Naive B cell (primary cell): ENCODE data around the gene CASS4. TPM values are rescaled to one million over a fixed set of nuclear protein-coding genes. Genes with fewer than 3 reads are reported as not detected.
"Not testable (repeated sequence)": the region's sequence is repeated elsewhere in the genome, so short reads cannot be mapped to it uniquely, and the experiment has no call there.

Experiments used
- ATAC-seq, 2 donors: fragments of 150-1000 bp; cut with Tn5 transposase; 2 replicates each; pipeline ENCODE4 v1.10.0; 2021; ENCODE audit warnings: low read depth in 2 of 2, mild to moderate bottlenecking in 2 of 2, moderate library complexity in 2 of 2
- DNase-seq: peaks from one replicate; pipeline ENCODE4 v3.0.0; 2022
- H3K27ac Mint-ChIP-seq, 6 donors: one replicate each; pipeline ENCODE4 v1.8.0; 2020 to 2022; ENCODE audit warnings: mild to moderate bottlenecking in 6 of 6, mixed read lengths in 6 of 6, moderate library complexity in 5 of 6, inconsistent platforms in 2 of 6
- H3K27me3 Mint-ChIP-seq, 3 donors: one replicate each; pipeline ENCODE4 v1.8.0; 2021 to 2022; ENCODE audit warnings: mixed read lengths in 3 of 3, mild to moderate bottlenecking in 1 of 3
- H3K36me3 Mint-ChIP-seq, 2 donors: one replicate each; pipeline ENCODE4 v1.8.0; 2020 to 2022; ENCODE audit warnings: mixed read lengths in 2 of 2, inconsistent platforms in 1 of 2, mild to moderate bottlenecking in 1 of 2
- H3K4me1 Mint-ChIP-seq, 3 donors: one replicate each; pipeline ENCODE4 v1.8.0; 2020 to 2022; ENCODE audit warnings: mixed read lengths in 3 of 3, inconsistent platforms in 1 of 3, mild to moderate bottlenecking in 1 of 3, moderate library complexity in 1 of 3
- H3K4me3 Mint-ChIP-seq, 8 donors: one replicate each; pipeline ENCODE4 v1.8.0; 2020 to 2022; ENCODE audit warnings: mild to moderate bottlenecking in 8 of 8, mixed read lengths in 8 of 8, moderate library complexity in 8 of 8, inconsistent platforms in 2 of 8
- H3K9me3 Mint-ChIP-seq, 7 donors: one replicate each; pipeline ENCODE4 v1.8.0; 2020 to 2022; ENCODE audit warnings: mixed read lengths in 7 of 7, mild to moderate bottlenecking in 5 of 7, inconsistent platforms in 2 of 7, moderate library complexity in 1 of 7
- polyA plus RNA-seq, 6 donors: library from polyadenylated mRNA; unstranded; fragments of 300-500 nt; fragmentation: Illumina TruSeq; gene quantifications; one replicate each; pipeline ENCODE4 v1.2.3, GENCODE V29; 2021; ENCODE audit warnings: low read depth in 6 of 6

CASS4 gene
- polyA plus RNA-seq, 6 donors from 2014 or later = 0.20 to 0.46 (median 0.28) TPM; not detected in 2

GRCh38 chr20:56383334-56383733 is 28.7 kb upstream of the CASS4 start:
- Mint-ChIP-seq H3K36me3 (peaks cover 0 to 7% of the 10 kb centered on the region in 2 donors), H3K27ac (peak overlapping the region in 1 of 6 donors; percentile 60), H3K27me3 (no peaks in the 10 kb centered on the region), H3K4me3 (peak overlapping the region in 1 of 8 donors; percentile 72), H3K9me3 (no peaks in the 10 kb centered on the region), H3K4me1 (no peaks in the 10 kb centered on the region)
- no peak for ATAC-seq
- no peak for DNase-seq

- Mint-ChIP-seq H3K27ac (no peak overlapping the region), H3K4me3 (no peak overlapping the region), H3K9me3 (no peaks in the 10 kb centered on the region), H3K27me3 (no peaks in the 10 kb centered on the region), H3K36me3 (peaks cover 7 to 13% of the 10 kb centered on the region in 2 donors), H3K4me1 (no peaks in the 10 kb centered on the region)
- DNase-seq (no peak), ATAC-seq (no peak)
These were observed 26.9 kb upstream of the CASS4 start for GRCh38 chr20:56385130-56385529.

GRCh38 chr20:56386219-56386618 is 25.8 kb upstream of the CASS4 start:
- H3K36me3 Mint-ChIP-seq = peaks cover 7 to 14% of the 10 kb centered on the region in 2 donors
- no peaks in the 10 kb centered on the region for H3K27me3 Mint-ChIP-seq
- no peak overlapping the region for H3K27ac Mint-ChIP-seq

GRCh38 chr20:56388882-56389281 is 23.2 kb upstream of the CASS4 start:
- peaks cover 10 to 15% (median 12%) of the 10 kb centered on the region in 3 donors for H3K4me1 Mint-ChIP-seq
- DNase-seq = no peak
- H3K9me3 Mint-ChIP-seq = no peaks in the 10 kb centered on the region
- H3K36me3 Mint-ChIP-seq = peaks cover 7 to 14% of the 10 kb centered on the region in 2 donors
- H3K4me3 Mint-ChIP-seq = peak overlapping the region in 1 of 8 donors; percentile 27
- peak overlapping the region in 3 of 6 donors; percentile 20 to 77 (median 59) for H3K27ac Mint-ChIP-seq
- ATAC-seq = no peak
- no peaks in the 10 kb centered on the region for H3K27me3 Mint-ChIP-seq

More at GRCh38 chr20:56386219-56386618, 25.8 kb upstream of the CASS4 start:
- no peak for DNase-seq
- peaks cover 0 to 4% (median 3%) of the 10 kb centered on the region in 3 donors for H3K4me1 Mint-ChIP-seq
- H3K9me3 Mint-ChIP-seq = no peaks in the 10 kb centered on the region
- H3K4me3 Mint-ChIP-seq = no peak overlapping the region
- no peak for ATAC-seq

GRCh38 chr20:56389807-56390206 is 22.3 kb upstream of the CASS4 start:
- peaks cover 7 to 14% of the 10 kb centered on the region in 2 donors for H3K36me3 Mint-ChIP-seq
- DNase-seq (no peak), ATAC-seq (no peak)
- H3K27me3 Mint-ChIP-seq = no peaks in the 10 kb centered on the region
- H3K4me1 Mint-ChIP-seq = peaks cover 12 to 22% (median 12%) of the 10 kb centered on the region in 3 donors
- H3K9me3 Mint-ChIP-seq = no peaks in the 10 kb centered on the region
- peak overlapping the region in 3 of 6 donors; percentile 29 to 49 (median 49) for H3K27ac Mint-ChIP-seq
- H3K4me3 Mint-ChIP-seq = peak overlapping the region in 3 of 8 donors; percentile 25 to 54 (median 42)

GRCh38 chr20:56390396-56390795 is 21.7 kb upstream of the CASS4 start:
- not testable (repeated sequence) for H3K9me3 Mint-ChIP-seq, ATAC-seq, H3K27me3 Mint-ChIP-seq, DNase-seq
- H3K4me1 Mint-ChIP-seq = peaks cover 12 to 25% (median 18%) of the 10 kb centered on the region in 3 donors
- H3K36me3 Mint-ChIP-seq = peaks cover 13 to 19% of the 10 kb centered on the region in 2 donors
- peak overlapping the region in 1 of 6 donors; percentile 49 for H3K27ac Mint-ChIP-seq
- H3K4me3 Mint-ChIP-seq = peak overlapping the region in 2 of 8 donors; percentile 5 to 41

- H3K4me3 Mint-ChIP-seq = peak overlapping the region in 1 of 8 donors; percentile 41
- DNase-seq = no peak
- no peak for ATAC-seq
- H3K27me3 Mint-ChIP-seq = no peaks in the 10 kb centered on the region
- peaks cover 12 to 25% of the 10 kb centered on the region in 2 donors for H3K36me3 Mint-ChIP-seq
- no peaks in the 10 kb centered on the region for H3K9me3 Mint-ChIP-seq
- peaks cover 12 to 26% (median 24%) of the 10 kb centered on the region in 3 donors for H3K4me1 Mint-ChIP-seq
- peak overlapping the region in 3 of 6 donors; percentile 15 to 95 (median 55) for H3K27ac Mint-ChIP-seq
These were observed 21.0 kb upstream of the CASS4 start for GRCh38 chr20:56391037-56391436.

GRCh38 chr20:56391596-56392131 is 20.4 kb upstream of the CASS4 start:
- H3K9me3 Mint-ChIP-seq = no peaks in the 10 kb centered on the region
- H3K36me3 Mint-ChIP-seq = peaks cover 8 to 27% of the 10 kb centered on the region in 2 donors

GRCh38 chr20:56392132-56392880 is 19.8 kb upstream of the CASS4 start, which contains the start of the genes AURKA and CSTF1:
Gene AURKA, minus strand, starts transcription at chr20:56392215. Its CDS starts 4,018 bp downstream, at chr20:56388197.
Gene CSTF1, plus strand, starts transcription at chr20:56392645. Its CDS starts 2,908 bp downstream, at chr20:56395553.
- DNase-seq (peak; percentile 99), ATAC-seq (peak; percentile 88 to 91)
- no peaks in the 10 kb centered on the region for H3K27me3 Mint-ChIP-seq
- H3K9me3 Mint-ChIP-seq = no peaks in the 10 kb centered on the region
- peaks cover 12 to 26% (median 24%) of the 10 kb centered on the region in 3 donors for H3K4me1 Mint-ChIP-seq
- peak within 1 kb of the TSS in 1 of 8 donors; percentile 41 for H3K4me3 Mint-ChIP-seq
- H3K27ac Mint-ChIP-seq = peak within 1 kb of the TSS in 4 of 6 donors; percentile 55 to 95 (median 76)
- peaks cover 8 to 33% of the 10 kb centered on the region in 2 donors for H3K36me3 Mint-ChIP-seq

More at GRCh38 chr20:56391596-56392131, 20.4 kb upstream of the CASS4 start:
- no peak overlapping the region for H3K4me3 Mint-ChIP-seq
- no peaks in the 10 kb centered on the region for H3K27me3 Mint-ChIP-seq
- H3K27ac Mint-ChIP-seq = peak overlapping the region in 3 of 6 donors; percentile 55 to 79 (median 64)
- ATAC-seq (peak; percentile 0 to 1), DNase-seq (no peak)
- H3K4me1 Mint-ChIP-seq = peaks cover 12 to 26% (median 24%) of the 10 kb centered on the region in 3 donors

- ATAC-seq = no peak
- H3K27me3 Mint-ChIP-seq = no peaks in the 10 kb centered on the region
- no peak overlapping the region for H3K4me3 Mint-ChIP-seq
- H3K9me3 Mint-ChIP-seq = no peaks in the 10 kb centered on the region
- peaks cover 8 to 35% of the 10 kb centered on the region in 2 donors for H3K36me3 Mint-ChIP-seq
- H3K4me1 Mint-ChIP-seq = peaks cover 12 to 26% (median 24%) of the 10 kb centered on the region in 3 donors
- H3K27ac Mint-ChIP-seq = peak overlapping the region in 2 of 6 donors; percentile 54 to 89
- no peak for DNase-seq
These were observed 19.1 kb upstream of the CASS4 start for GRCh38 chr20:56392881-56393482.

GRCh38 chr20:56393653-56394052 is 18.4 kb upstream of the CASS4 start:
- H3K27me3 Mint-ChIP-seq = no peaks in the 10 kb centered on the region
- peaks cover 8 to 36% of the 10 kb centered on the region in 2 donors for H3K36me3 Mint-ChIP-seq
- peak overlapping the region in 2 of 6 donors; percentile 44 to 67 for H3K27ac Mint-ChIP-seq
- no peak overlapping the region for H3K4me3 Mint-ChIP-seq
- ATAC-seq (no peak), DNase-seq (no peak)
- peaks cover 12 to 26% (median 24%) of the 10 kb centered on the region in 3 donors for H3K4me1 Mint-ChIP-seq
- H3K9me3 Mint-ChIP-seq = no peaks in the 10 kb centered on the region

GRCh38 chr20:56395166-56395565 is 16.9 kb upstream of the CASS4 start:
- DNase-seq = no peak
- ATAC-seq = no peak
- no peaks in the 10 kb centered on the region for H3K27me3 Mint-ChIP-seq
- peaks cover 12 to 31% (median 24%) of the 10 kb centered on the region in 3 donors for H3K4me1 Mint-ChIP-seq
- peaks cover 18 to 29% of the 10 kb centered on the region in 2 donors for H3K36me3 Mint-ChIP-seq
- no peaks in the 10 kb centered on the region for H3K9me3 Mint-ChIP-seq
- peak overlapping the region in 1 of 6 donors; percentile 58 for H3K27ac Mint-ChIP-seq
- peak overlapping the region in 2 of 8 donors; percentile 53 to 68 for H3K4me3 Mint-ChIP-seq

GRCh38 chr20:56400001-56400640 is 11.9 kb upstream of the CASS4 start:
- peak; percentile 55 to 73 for ATAC-seq
- Mint-ChIP-seq H3K4me3 (peak overlapping the region in 1 of 8 donors; percentile 57), H3K9me3 (no peaks in the 10 kb centered on the region), H3K27ac (no peak overlapping the region), H3K27me3 (no peaks in the 10 kb centered on the region), H3K4me1 (peaks cover 0 to 19% (median 9%) of the 10 kb centered on the region in 3 donors), H3K36me3 (peaks cover 26 to 32% of the 10 kb centered on the region in 2 donors)
- DNase-seq = peak; percentile 51
